ENCODE measurements around the gene ABCA2.

ABCA2 gene

DNA sequence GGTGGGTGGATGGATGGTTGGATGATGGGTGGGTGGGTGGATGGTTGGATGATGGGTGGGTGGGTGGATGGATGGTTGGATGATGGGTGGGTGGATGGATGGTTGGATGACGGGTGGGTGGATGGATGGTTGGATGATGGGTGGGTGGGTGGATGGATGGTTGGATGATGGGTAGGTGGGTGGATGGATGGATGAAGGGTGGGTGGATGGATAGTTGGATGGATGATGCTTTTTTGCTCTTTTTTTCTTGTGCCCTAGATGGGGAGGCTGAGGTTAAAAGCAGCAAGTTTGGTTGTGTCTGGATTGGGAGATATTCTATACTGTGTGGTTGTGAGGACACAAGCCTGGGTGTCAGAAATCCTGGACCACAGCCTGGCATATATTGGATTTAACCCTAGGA lies 70.6 kb downstream of the ABCA2 start:
- no peak for DNase-seq (ENCODE audit: low read depth)
- no peak overlapping the region for H3K4me3 ChIP-seq (ENCODE audit: low read depth, low read length)
- TF ChIP-seq, protein P1, sequence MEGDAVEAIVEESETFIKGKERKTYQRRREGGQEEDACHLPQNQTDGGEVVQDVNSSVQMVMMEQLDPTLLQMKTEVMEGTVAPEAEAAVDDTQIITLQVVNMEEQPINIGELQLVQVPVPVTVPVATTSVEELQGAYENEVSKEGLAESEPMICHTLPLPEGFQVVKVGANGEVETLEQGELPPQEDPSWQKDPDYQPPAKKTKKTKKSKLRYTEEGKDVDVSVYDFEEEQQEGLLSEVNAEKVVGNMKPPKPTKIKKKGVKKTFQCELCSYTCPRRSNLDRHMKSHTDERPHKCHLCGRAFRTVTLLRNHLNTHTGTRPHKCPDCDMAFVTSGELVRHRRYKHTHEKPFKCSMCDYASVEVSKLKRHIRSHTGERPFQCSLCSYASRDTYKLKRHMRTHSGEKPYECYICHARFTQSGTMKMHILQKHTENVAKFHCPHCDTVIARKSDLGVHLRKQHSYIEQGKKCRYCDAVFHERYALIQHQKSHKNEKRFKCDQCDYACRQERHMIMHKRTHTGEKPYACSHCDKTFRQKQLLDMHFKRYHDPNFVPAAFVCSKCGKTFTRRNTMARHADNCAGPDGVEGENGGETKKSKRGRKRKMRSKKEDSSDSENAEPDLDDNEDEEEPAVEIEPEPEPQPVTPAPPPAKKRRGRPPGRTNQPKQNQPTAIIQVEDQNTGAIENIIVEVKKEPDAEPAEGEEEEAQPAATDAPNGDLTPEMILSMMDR (IDR thresholded peaks at IDR 0.05; ENCODE audit: low read depth, low read length, missing control alignments) = no peak
